GM12878 (cell line): ENCODE results near the gene CCND2. TPM values are rescaled to one million over a fixed set of nuclear protein-coding genes. Genes with fewer than 3 reads are reported as not detected.

Experiments
- ATAC-seq: fragments of 200-7000 bp; cut with Tn5 transposase; 3 replicates; pipeline ENCODE4 v1.9.1; 2020; ENCODE audit warnings: mild to moderate bottlenecking, moderate library complexity
- BruUV-seq: library from RNA; stranded (reverse); fragments of 400-500 nt; replicated peaks from 2 replicates; lab custom pipeline; 2021; lab: Mats Ljungman, UMichigan
- CTCF ChIA-PET: fragments of 300-600 bp; sonication (Branson Sonifier 250); formaldehyde crosslinking; extraction: SDS; loops from one replicate; lab custom pipeline; 2021; ENCODE audit warnings: inconsistent platforms; lab: Yijun Ruan, JAX
- POLR2A ChIA-PET: fragments of 350-600 bp; formaldehyde crosslinking; extraction: SDS; loops from one replicate; lab custom pipeline; 2021; ENCODE audit warnings: inconsistent platforms; lab: Charles Lee
- RAD21 ChIA-PET: fragments of 300-600 bp; sonication (Branson Sonifier 250); formaldehyde crosslinking; loops from one replicate; lab custom pipeline; 2023; ENCODE audit warnings: antibody characterized with exemption; ENCODE audit not compliant: unreplicated experiment; lab: Charles Lee
- SMC1A ChIA-PET: fragments of 300-600 bp; sonication (Branson Sonifier 250); formaldehyde crosslinking; loops from one replicate; lab custom pipeline; 2023; ENCODE audit not compliant: unreplicated experiment, uncharacterized antibody; lab: Charles Lee
- DNase-seq: peaks from one replicate; pipeline ENCODE4 v3.0.0-alpha.2; 2011; ENCODE audit warnings: low read depth, low spot score
- FAIRE-seq: peaks from 3 replicates; lab custom pipeline; 2011; peaks lifted over from hg19 to GRCh38; lab: Jason Lieb, UNC
- H2AFZ ChIP-seq: 2 replicates; pipeline ENCODE4 v1.6.0; 2011; ENCODE audit warnings: low read depth, low read length, control low read depth; ENCODE audit not compliant: control insufficient read depth
- H3K27ac ChIP-seq: 2 replicates; pipeline ENCODE4 v1.5.1; 2011; ENCODE audit warnings: control low read depth; ENCODE audit not compliant: control insufficient read depth, insufficient read depth
- H3K27me3 ChIP-seq, 2 experiments: replicated peaks in 1 of 2; 2 replicates each; pipeline versions ENCODE4 v1.6.0 to v1.6.1; 2011; ENCODE audit warnings: low read length in 1 of 2; ENCODE audit not compliant: control insufficient read depth in 2 of 2, insufficient read depth in 2 of 2
- H3K36me3 ChIP-seq, 2 experiments: 2 replicates each; pipeline ENCODE4 v1.5.1; 2011; ENCODE audit warnings: low read length in 1 of 2; ENCODE audit not compliant: control insufficient read depth in 2 of 2, insufficient read depth in 2 of 2
- H3K4me1 ChIP-seq: 2 replicates; pipeline ENCODE4 v1.6.1; 2011; ENCODE audit warnings: mild to moderate bottlenecking, low read length, moderate library complexity, mixed read lengths; ENCODE audit not compliant: control insufficient read depth, insufficient read depth
- H3K4me2 ChIP-seq: 2 replicates; pipeline ENCODE4 v1.6.0; 2011; ENCODE audit warnings: control low read depth; ENCODE audit not compliant: control insufficient read depth, insufficient read depth
- H3K4me3 ChIP-seq: fragments of 200-600 bp; sonication (generic); 2 replicates; pipeline ENCODE4 v1.5.1; 2016
- H3K79me2 ChIP-seq: 2 replicates; pipeline ENCODE4 v1.6.0; 2011; ENCODE audit warnings: low read length; ENCODE audit not compliant: control insufficient read depth, insufficient read depth
- H3K9ac ChIP-seq: 2 replicates; pipeline ENCODE4 v1.8.0; 2011; ENCODE audit warnings: low read length, control low read depth, mixed read lengths; ENCODE audit not compliant: control insufficient read depth, insufficient read depth
- H3K9me3 ChIP-seq: replicated peaks from 3 replicates; pipeline ENCODE4 v1.5.1; 2011; ENCODE audit warnings: mild to moderate bottlenecking, low read length; ENCODE audit not compliant: control insufficient read depth, insufficient read depth
- H4K20me1 ChIP-seq: 2 replicates; pipeline ENCODE4 v1.6.0; 2011; ENCODE audit not compliant: control insufficient read depth, insufficient read depth
- NFYB ChIP-seq: IDR thresholded peaks from 2 replicates; pipeline ENCODE4 v1.6.1; 2011; ENCODE audit warnings: low read depth, mild to moderate bottlenecking, low read length, improper control_type of control experiment, moderate library complexity; ENCODE audit not compliant: insufficient read depth
- TCF12 ChIP-seq: IDR thresholded peaks from 2 replicates; pipeline ENCODE4 v1.6.1; 2011; ENCODE audit warnings: low read depth, mild to moderate bottlenecking, low read length
- ZNF384 ChIP-seq: IDR thresholded peaks from 2 replicates; pipeline ENCODE4 v1.6.1; 2012; ENCODE audit warnings: low read depth, mild to moderate bottlenecking, low read length, improper control_type of control experiment, borderline replicate concordance
- WGBS: methylation state at CpG from one replicate; pipeline ENCODE4 v1.1.6; 2016; ENCODE audit warnings: low lambda C conversion rate; ENCODE audit not compliant: insufficient replicate concordance, insufficient coverage; ENCODE audit errors: missing lambda C conversion rate; 5-methylcytosine and 5-hydroxymethylcytosine counted together
- in situ Hi-C: fragments of 300-500 bp; cut with MboI; formaldehyde crosslinking; loops from 9 replicates; pipeline ENCODE4 v1.14.3; 2018; ENCODE audit warnings: mixed read lengths
- intact Hi-C: fragments of 100-400 bp; cut with micrococcal nuclease; formaldehyde crosslinking; loops from one replicate; pipeline ENCODE4 v1.14.2; 2022; ENCODE audit not compliant: unreplicated experiment
- polyA plus RNA-seq, 11 experiments: library from polyadenylated mRNA; depleted of rRNA in 4 of 11; unstranded in 6 of 11; stranded (reverse) in 5 of 11; fragments of >200 nt; fragmentation: Nextera tagmentation in 4 of 11; fragmentation: Illumina TruSeq in 1 of 11; extraction: Ambion mirVana in 4 of 11; extraction: Trizol in 1 of 11; gene quantifications; 1 replicate in 1 of 11; 2 replicates in 10 of 11; pipeline versions ENCODE4 v1.2.1 to v1.2.3, GENCODE V29; 2011 to 2016; ENCODE audit warnings: inconsistent platforms in 2 of 11, missing spikeins in 2 of 11, low read depth in 1 of 11
- total RNA-seq, 4 experiments: library from RNA; depleted of rRNA in 3 of 4; stranded (reverse); fragments of >200 nt in 3 of 4; fragmentation: Illumina TruSeq in 1 of 4; extraction: Trizol in 1 of 4; gene quantifications; 2 replicates each; pipeline versions ENCODE4 v1.2.1 to v1.2.3, GENCODE V29; 2013 to 2021
- TF ChIP-seq, protein P1 (sequence below): IDR thresholded peaks from 2 replicates; pipeline ENCODE4 v1.6.1; 2012; ENCODE audit warnings: low read depth, low read length, improper control_type of control experiment
- TF ChIP-seq, protein P2 (sequence below): fragments of 150-350 bp; IDR thresholded peaks from 2 replicates; pipeline ENCODE4 v1.6.1; 2016; ENCODE audit warnings: low read depth, low read length
- TF ChIP-seq, protein P3 (sequence below): fragments of 450-650 bp; IDR thresholded peaks from 2 replicates; pipeline ENCODE4 v1.6.1; 2017; ENCODE audit warnings: low read depth, mild to moderate bottlenecking, moderate library complexity

Gene CCND2
- total and polyA plus RNA-seq, 10 of the 15 experiments (the other 5 are each of a cell fraction or from before 2014, with no cell fraction given), result 30.1 to 263 (median 152) TPM

DNA sequence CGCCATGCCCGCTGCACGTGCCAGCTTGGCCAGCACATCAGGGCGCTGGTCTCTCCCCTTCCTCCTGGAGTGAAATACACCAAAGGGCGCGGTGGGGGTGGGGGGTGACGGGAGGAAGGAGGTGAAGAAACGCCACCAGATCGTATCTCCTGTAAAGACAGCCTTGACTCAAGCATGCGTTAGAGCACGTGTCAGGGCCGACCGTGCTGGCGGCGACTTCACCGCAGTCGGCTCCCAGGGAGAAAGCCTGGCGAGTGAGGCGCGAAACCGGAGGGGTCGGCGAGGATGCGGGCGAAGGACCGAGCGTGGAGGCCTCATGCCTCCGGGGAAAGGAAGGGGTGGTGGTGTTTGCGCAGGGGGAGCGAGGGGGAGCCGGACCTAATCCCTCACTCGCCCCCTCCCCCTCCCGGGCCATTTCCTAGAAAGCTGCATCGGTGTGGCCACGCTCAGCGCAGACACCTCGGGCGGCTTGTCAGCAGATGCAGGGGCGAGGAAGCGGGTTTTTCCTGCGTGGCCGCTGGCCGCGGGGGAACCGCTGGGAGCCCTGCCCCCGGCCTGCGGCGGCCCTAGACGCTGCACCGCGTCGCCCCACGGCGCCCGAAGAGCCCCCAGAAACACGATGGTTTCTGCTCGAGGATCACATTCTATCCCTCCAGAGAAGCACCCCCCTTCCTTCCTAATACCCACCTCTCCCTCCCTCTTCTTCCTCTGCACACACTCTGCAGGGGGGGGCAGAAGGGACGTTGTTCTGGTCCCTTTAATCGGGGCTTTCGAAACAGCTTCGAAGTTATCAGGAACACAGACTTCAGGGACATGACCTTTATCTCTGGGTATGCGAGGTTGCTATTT lies 914 bp upstream of the CCND2 start (continued):
- TF ChIP-seq, protein P1, sequence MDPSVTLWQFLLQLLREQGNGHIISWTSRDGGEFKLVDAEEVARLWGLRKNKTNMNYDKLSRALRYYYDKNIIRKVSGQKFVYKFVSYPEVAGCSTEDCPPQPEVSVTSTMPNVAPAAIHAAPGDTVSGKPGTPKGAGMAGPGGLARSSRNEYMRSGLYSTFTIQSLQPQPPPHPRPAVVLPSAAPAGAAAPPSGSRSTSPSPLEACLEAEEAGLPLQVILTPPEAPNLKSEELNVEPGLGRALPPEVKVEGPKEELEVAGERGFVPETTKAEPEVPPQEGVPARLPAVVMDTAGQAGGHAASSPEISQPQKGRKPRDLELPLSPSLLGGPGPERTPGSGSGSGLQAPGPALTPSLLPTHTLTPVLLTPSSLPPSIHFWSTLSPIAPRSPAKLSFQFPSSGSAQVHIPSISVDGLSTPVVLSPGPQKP, result no peak
- TF ChIP-seq NFYB (no peak), TCF12 (0 out of 2 replicates have a peak, but pooled peaks have one; percentile 24)

DNA sequence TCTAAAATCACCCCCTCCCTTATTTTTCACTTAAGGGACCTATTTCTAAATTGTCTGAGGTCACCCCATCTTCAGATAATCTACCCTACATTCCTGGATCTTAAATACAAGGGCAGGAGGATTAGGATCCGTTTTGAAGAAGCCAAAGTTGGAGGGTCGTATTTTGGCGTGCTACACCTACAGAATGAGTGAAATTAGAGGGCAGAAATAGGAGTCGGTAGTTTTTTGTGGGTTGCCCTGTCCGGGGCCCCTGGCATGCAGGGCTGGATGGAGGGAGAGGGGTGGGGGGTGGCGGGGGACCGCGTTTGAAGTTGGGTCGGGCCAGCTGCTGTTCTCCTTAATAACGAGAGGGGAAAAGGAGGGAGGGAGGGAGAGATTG lies 300 bp upstream of the CCND2 start:
- H3K4me3 ChIP-seq, result peak overlapping the region; percentile 99
- DNase-seq (no peak), FAIRE-seq (no peak), ATAC-seq (peak; percentile 0)
- H3K9me3 ChIP-seq, result no peaks in the 10 kb centered on the region
- SMC1A ChIA-PET, result interaction anchor here (1.0 to 14.5 kb wide), 7 partner anchors 11 to 166 kb away, joined by 3 to 344 read pairs (median 12); no protein-coding TSS in a partner anchor
- WGBS, result 0% methylated on average over 5 of the region's 10 CpGs
- H3K9ac ChIP-seq, result peak overlapping the region; percentile 96
- H4K20me1 ChIP-seq, result 0 out of 2 replicates have a peak, but pooled peaks cover 4% of the 10 kb centered on the region
- H3K27ac ChIP-seq, result peak overlapping the region; percentile 86
- peak overlapping the region; percentile 66 for H2AFZ ChIP-seq
- RAD21 ChIA-PET, result interaction anchor here (0.6 to 8.1 kb wide), 12 partner anchors 9 to 275 kb away, joined by 3 to 171 read pairs (median 6); no protein-coding TSS in a partner anchor
- intact Hi-C loops (loop anchor here (1.0 to 10.0 kb wide), 4 partner anchors 58 to 401 kb away; partner anchors contain the start of gene PARP11), in situ Hi-C loops (loop anchor here (10.0 kb wide), 1 partner anchor 128 kb away; no protein-coding TSS in a partner anchor)
- H3K4me1 ChIP-seq, result peaks cover 25% of the 10 kb centered on the region
- POLR2A ChIA-PET, result interaction anchor here (0.5 to 12.1 kb wide), 7 partner anchors 11 to 275 kb away, joined by 3 to 193 read pairs (median 46); no protein-coding TSS in a partner anchor
- H3K79me2 ChIP-seq, result peaks cover 65% of the 10 kb centered on the region
- CTCF ChIA-PET, result interaction anchor here (1.1 to 13.0 kb wide), 5 partner anchors 57 to 165 kb away, joined by 4 to 184 read pairs (median 8); no protein-coding TSS in a partner anchor
- peak overlapping the region; percentile 81 for H3K4me2 ChIP-seq
- TF ChIP-seq, protein P2, sequence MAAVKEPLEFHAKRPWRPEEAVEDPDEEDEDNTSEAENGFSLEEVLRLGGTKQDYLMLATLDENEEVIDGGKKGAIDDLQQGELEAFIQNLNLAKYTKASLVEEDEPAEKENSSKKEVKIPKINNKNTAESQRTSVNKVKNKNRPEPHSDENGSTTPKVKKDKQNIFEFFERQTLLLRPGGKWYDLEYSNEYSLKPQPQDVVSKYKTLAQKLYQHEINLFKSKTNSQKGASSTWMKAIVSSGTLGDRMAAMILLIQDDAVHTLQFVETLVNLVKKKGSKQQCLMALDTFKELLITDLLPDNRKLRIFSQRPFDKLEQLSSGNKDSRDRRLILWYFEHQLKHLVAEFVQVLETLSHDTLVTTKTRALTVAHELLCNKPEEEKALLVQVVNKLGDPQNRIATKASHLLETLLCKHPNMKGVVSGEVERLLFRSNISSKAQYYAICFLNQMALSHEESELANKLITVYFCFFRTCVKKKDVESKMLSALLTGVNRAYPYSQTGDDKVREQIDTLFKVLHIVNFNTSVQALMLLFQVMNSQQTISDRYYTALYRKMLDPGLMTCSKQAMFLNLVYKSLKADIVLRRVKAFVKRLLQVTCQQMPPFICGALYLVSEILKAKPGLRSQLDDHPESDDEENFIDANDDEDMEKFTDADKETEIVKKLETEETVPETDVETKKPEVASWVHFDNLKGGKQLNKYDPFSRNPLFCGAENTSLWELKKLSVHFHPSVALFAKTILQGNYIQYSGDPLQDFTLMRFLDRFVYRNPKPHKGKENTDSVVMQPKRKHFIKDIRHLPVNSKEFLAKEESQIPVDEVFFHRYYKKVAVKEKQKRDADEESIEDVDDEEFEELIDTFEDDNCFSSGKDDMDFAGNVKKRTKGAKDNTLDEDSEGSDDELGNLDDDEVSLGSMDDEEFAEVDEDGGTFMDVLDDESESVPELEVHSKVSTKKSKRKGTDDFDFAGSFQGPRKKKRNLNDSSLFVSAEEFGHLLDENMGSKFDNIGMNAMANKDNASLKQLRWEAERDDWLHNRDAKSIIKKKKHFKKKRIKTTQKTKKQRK, result no peak
- no peak for TF ChIP-seq ZNF384
- TF ChIP-seq, protein P3, sequence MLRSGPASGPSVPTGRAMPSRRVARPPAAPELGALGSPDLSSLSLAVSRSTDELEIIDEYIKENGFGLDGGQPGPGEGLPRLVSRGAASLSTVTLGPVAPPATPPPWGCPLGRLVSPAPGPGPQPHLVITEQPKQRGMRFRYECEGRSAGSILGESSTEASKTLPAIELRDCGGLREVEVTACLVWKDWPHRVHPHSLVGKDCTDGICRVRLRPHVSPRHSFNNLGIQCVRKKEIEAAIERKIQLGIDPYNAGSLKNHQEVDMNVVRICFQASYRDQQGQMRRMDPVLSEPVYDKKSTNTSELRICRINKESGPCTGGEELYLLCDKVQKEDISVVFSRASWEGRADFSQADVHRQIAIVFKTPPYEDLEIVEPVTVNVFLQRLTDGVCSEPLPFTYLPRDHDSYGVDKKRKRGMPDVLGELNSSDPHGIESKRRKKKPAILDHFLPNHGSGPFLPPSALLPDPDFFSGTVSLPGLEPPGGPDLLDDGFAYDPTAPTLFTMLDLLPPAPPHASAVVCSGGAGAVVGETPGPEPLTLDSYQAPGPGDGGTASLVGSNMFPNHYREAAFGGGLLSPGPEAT, result 0 out of 2 replicates have a peak, but pooled peaks have one; percentile 15
- no peaks in the 10 kb centered on the region for H3K27me3 ChIP-seq
- H3K36me3 ChIP-seq, result peaks cover 4 to 11% of the 10 kb centered on the region in 2 experiments
- BruUV-seq, result TSS peak; percentile 37
